Erythroblast (primary cell): ENCODE measurements around the gene RAP2A.

Source experiments
- GATA1 ChIP-seq: IDR thresholded peaks from 2 replicates; pipeline ENCODE4 v1.6.1; 2011; ENCODE audit warnings: low read depth, mild to moderate bottlenecking, control low read depth, low read length, moderate library complexity
- POLR2A ChIP-seq: IDR thresholded peaks from 2 replicates; pipeline ENCODE4 v1.6.1; 2011; ENCODE audit warnings: mild to moderate bottlenecking, low read length

GRCh38 chr13:97459215-97459777 lies 25.3 kb downstream of the RAP2A start:
- TF ChIP-seq POLR2A (no peak), GATA1 (no peak)
